GM12878 (cell line): ENCODE data around the gene MYO7B. TPM values are rescaled to one million over a fixed set of nuclear protein-coding genes. Genes with fewer than 3 reads are reported as not detected.

Source experiments
- ATAC-seq: fragments of 200-7000 bp; cut with Tn5 transposase; 3 replicates; pipeline ENCODE4 v1.9.1; 2020; ENCODE audit warnings: mild to moderate bottlenecking, moderate library complexity
- Bru-seq: library from RNA; stranded (reverse); fragments of 400-500 nt; gene quantifications from one replicate; lab custom pipeline; 2021; lab: Mats Ljungman, UMichigan
- BruChase-seq, 2 experiments: library from RNA; stranded (reverse); fragments of 400-500 nt; gene quantifications; one replicate each; lab custom pipeline; 2021; lab: Mats Ljungman, UMichigan
- BruUV-seq: library from RNA; stranded (reverse); fragments of 400-500 nt; replicated peaks from 2 replicates; lab custom pipeline; 2021; lab: Mats Ljungman, UMichigan
- CTCF ChIA-PET: fragments of 300-600 bp; sonication (Branson Sonifier 250); formaldehyde crosslinking; extraction: SDS; loops from one replicate; lab custom pipeline; 2021; ENCODE audit warnings: inconsistent platforms; lab: Yijun Ruan, JAX
- POLR2A ChIA-PET: fragments of 350-600 bp; formaldehyde crosslinking; extraction: SDS; loops from one replicate; lab custom pipeline; 2021; ENCODE audit warnings: inconsistent platforms; lab: Charles Lee
- RAD21 ChIA-PET: fragments of 300-600 bp; sonication (Branson Sonifier 250); formaldehyde crosslinking; loops from one replicate; lab custom pipeline; 2023; ENCODE audit warnings: antibody characterized with exemption; ENCODE audit not compliant: unreplicated experiment; lab: Charles Lee
- SMC1A ChIA-PET: fragments of 300-600 bp; sonication (Branson Sonifier 250); formaldehyde crosslinking; loops from one replicate; lab custom pipeline; 2023; ENCODE audit not compliant: unreplicated experiment, uncharacterized antibody; lab: Charles Lee
- DNase-seq: peaks from one replicate; pipeline ENCODE4 v3.0.0-alpha.2; 2011; ENCODE audit warnings: low read depth, low spot score
- FAIRE-seq: peaks from 3 replicates; lab custom pipeline; 2011; peaks lifted over from hg19 to GRCh38; lab: Jason Lieb, UNC
- H2AFZ ChIP-seq: 2 replicates; pipeline ENCODE4 v1.6.0; 2011; ENCODE audit warnings: low read depth, low read length, control low read depth; ENCODE audit not compliant: control insufficient read depth
- H3K27ac ChIP-seq: 2 replicates; pipeline ENCODE4 v1.5.1; 2011; ENCODE audit warnings: control low read depth; ENCODE audit not compliant: control insufficient read depth, insufficient read depth
- H3K27me3 ChIP-seq, 2 experiments: replicated peaks in 1 of 2; 2 replicates each; pipeline versions ENCODE4 v1.6.0 to v1.6.1; 2011; ENCODE audit warnings: low read length in 1 of 2; ENCODE audit not compliant: control insufficient read depth in 2 of 2, insufficient read depth in 2 of 2
- H3K36me3 ChIP-seq, 2 experiments: 2 replicates each; pipeline ENCODE4 v1.5.1; 2011; ENCODE audit warnings: low read length in 1 of 2; ENCODE audit not compliant: control insufficient read depth in 2 of 2, insufficient read depth in 2 of 2
- H3K4me1 ChIP-seq: 2 replicates; pipeline ENCODE4 v1.6.1; 2011; ENCODE audit warnings: mild to moderate bottlenecking, low read length, moderate library complexity, mixed read lengths; ENCODE audit not compliant: control insufficient read depth, insufficient read depth
- H3K4me2 ChIP-seq: 2 replicates; pipeline ENCODE4 v1.6.0; 2011; ENCODE audit warnings: control low read depth; ENCODE audit not compliant: control insufficient read depth, insufficient read depth
- H3K4me3 ChIP-seq: fragments of 200-600 bp; sonication (generic); 2 replicates; pipeline ENCODE4 v1.5.1; 2016
- H3K79me2 ChIP-seq: 2 replicates; pipeline ENCODE4 v1.6.0; 2011; ENCODE audit warnings: low read length; ENCODE audit not compliant: control insufficient read depth, insufficient read depth
- H3K9ac ChIP-seq: 2 replicates; pipeline ENCODE4 v1.8.0; 2011; ENCODE audit warnings: low read length, control low read depth, mixed read lengths; ENCODE audit not compliant: control insufficient read depth, insufficient read depth
- H3K9me3 ChIP-seq: replicated peaks from 3 replicates; pipeline ENCODE4 v1.5.1; 2011; ENCODE audit warnings: mild to moderate bottlenecking, low read length; ENCODE audit not compliant: control insufficient read depth, insufficient read depth
- H4K20me1 ChIP-seq: 2 replicates; pipeline ENCODE4 v1.6.0; 2011; ENCODE audit not compliant: control insufficient read depth, insufficient read depth
- ASH2L ChIP-seq: fragments of 300-600, 200-600 bp; sonication (generic); IDR thresholded peaks from 2 replicates; pipeline ENCODE4 v1.6.1; 2017; ENCODE audit warnings: low read depth, mild to moderate bottlenecking, borderline replicate concordance
- GATAD2B ChIP-seq: fragments of 450-650 bp; conservative IDR thresholded peaks from 2 replicates; pipeline ENCODE4 v1.6.1; 2017; ENCODE audit warnings: low read depth, mild to moderate bottlenecking, moderate library complexity
- IRF4 ChIP-seq: IDR thresholded peaks from 2 replicates; pipeline ENCODE4 v1.6.1; 2011; ENCODE audit warnings: low read depth, low read length
- KDM1A ChIP-seq: fragments of 200-600 bp; sonication (generic); IDR thresholded peaks from 2 replicates; pipeline ENCODE4 v1.6.1; 2016; ENCODE audit warnings: borderline replicate concordance
- MXI1 ChIP-seq: fragments of 150-350 bp; IDR thresholded peaks from 2 replicates; pipeline ENCODE4 v1.6.1; 2011; ENCODE audit warnings: low read depth, mild to moderate bottlenecking, inconsistent platforms, low read length, improper control_type of control experiment
- NR2C1 ChIP-seq: fragments of 450-650 bp; IDR thresholded peaks from 2 replicates; pipeline ENCODE4 v1.6.1; 2017; ENCODE audit warnings: antibody characterized with exemption, mild to moderate bottlenecking, moderate library complexity
- POLR2A ChIP-seq: IDR thresholded peaks from 2 replicates; pipeline ENCODE4 v1.6.1; 2011; ENCODE audit warnings: low read depth, mild to moderate bottlenecking, low read length
- POLR2AphosphoS2 ChIP-seq: IDR thresholded peaks from 2 replicates; pipeline ENCODE4 v1.6.1; 2011; ENCODE audit warnings: low read depth, mild to moderate bottlenecking, low read length, improper control_type of control experiment, moderate library complexity
- SREBF1 ChIP-seq: IDR thresholded peaks from 2 replicates; pipeline ENCODE4 v1.6.1; 2012; ENCODE audit warnings: mild to moderate bottlenecking, low read length
- STAT3 ChIP-seq: IDR thresholded peaks from 2 replicates; pipeline ENCODE4 v1.6.1; 2011; ENCODE audit warnings: low read depth, low read length, improper control_type of control experiment
- SUZ12 ChIP-seq: fragments of 200-600 bp; sonication (generic); IDR thresholded peaks from one replicate; pipeline ENCODE4 v1.6.1; 2018; ENCODE audit warnings: antibody characterized with exemption, mild to moderate bottlenecking; ENCODE audit not compliant: unreplicated experiment
- USF1 ChIP-seq: IDR thresholded peaks from 2 replicates; pipeline ENCODE4 v1.6.1; 2011; ENCODE audit warnings: borderline replicate concordance, low read depth, mild to moderate bottlenecking, moderate library complexity, mixed read lengths, low read length; ENCODE audit not compliant: insufficient read depth; ENCODE audit errors: extremely low read length
- WGBS: methylation state at CpG from one replicate; pipeline ENCODE4 v1.1.6; 2016; ENCODE audit warnings: low lambda C conversion rate; ENCODE audit not compliant: insufficient replicate concordance, insufficient coverage; ENCODE audit errors: missing lambda C conversion rate; 5-methylcytosine and 5-hydroxymethylcytosine counted together
- in situ Hi-C: fragments of 300-500 bp; cut with MboI; formaldehyde crosslinking; loops from 9 replicates; pipeline ENCODE4 v1.14.3; 2018; ENCODE audit warnings: mixed read lengths
- intact Hi-C: fragments of 100-400 bp; cut with micrococcal nuclease; formaldehyde crosslinking; loops from one replicate; pipeline ENCODE4 v1.14.2; 2022; ENCODE audit not compliant: unreplicated experiment
- long read RNA-seq, 2 experiments: library from polyadenylated mRNA; unstranded; transcript quantifications; one replicate each; pipeline ENCODE4 v2.0.0, GENCODE V29; 2019 to 2020
- polyA minus RNA-seq, 3 experiments: library from RNA; depleted of rRNA, polyadenylated mRNA; stranded (reverse); fragments of >200 nt; gene quantifications; 2 replicates each; pipeline ENCODE4 v1.2.3, GENCODE V29; 2011
- polyA plus RNA-seq, 11 experiments: library from polyadenylated mRNA; depleted of rRNA in 4 of 11; unstranded in 6 of 11; stranded (reverse) in 5 of 11; fragments of >200 nt; fragmentation: Nextera tagmentation in 4 of 11; fragmentation: Illumina TruSeq in 1 of 11; extraction: Ambion mirVana in 4 of 11; extraction: Trizol in 1 of 11; gene quantifications; 1 replicate in 1 of 11; 2 replicates in 10 of 11; pipeline versions ENCODE4 v1.2.1 to v1.2.3, GENCODE V29; 2011 to 2016; ENCODE audit warnings: inconsistent platforms in 2 of 11, missing spikeins in 2 of 11, low read depth in 1 of 11
- total RNA-seq, 4 experiments: library from RNA; depleted of rRNA in 3 of 4; stranded (reverse); fragments of >200 nt in 3 of 4; fragmentation: Illumina TruSeq in 1 of 4; extraction: Trizol in 1 of 4; gene quantifications; 2 replicates each; pipeline versions ENCODE4 v1.2.1 to v1.2.3, GENCODE V29; 2013 to 2021
- TF ChIP-seq, protein P1 (sequence below): fragments of 450-650 bp; IDR thresholded peaks from 2 replicates; pipeline ENCODE4 v1.6.1; 2017; ENCODE audit warnings: mild to moderate bottlenecking, moderate library complexity

Gene MYO7B
- 7.6 and 14.2 TPM in 2 replicates for total RNA-seq (2013; cell fraction: nucleolus; rRNA removed)
- total RNA-seq (2014; rRNA removed) (1.6 and 2.9 TPM in 2 replicates), total RNA-seq (2014; rRNA removed; fragmentation: Illumina TruSeq; extraction: Trizol) (1.6 and 2.2 TPM in 2 replicates), total RNA-seq (2021) (2.2 and 4.8 TPM in 2 replicates), polyA plus RNA-seq (2011; rRNA removed) (0.09 and 0.23 TPM in 2 replicates), polyA plus RNA-seq (2014; fragmentation: Illumina TruSeq; extraction: Trizol) (0.51 and 1.4 TPM in 2 replicates), polyA plus RNA-seq (2014; fragmentation: Nextera tagmentation; extraction: Ambion mirVana) (under 1 TPM; 0.08 to 0.18 TPM), polyA plus RNA-seq (2014; rRNA removed) (1.9 and 2.3 TPM in 2 replicates), polyA plus RNA-seq (2016; fragmentation: Nextera tagmentation; extraction: Ambion mirVana) (under 1 TPM; 0.67 to 0.92 TPM), polyA minus RNA-seq (2011; rRNA and poly(A)+ RNA removed) (0.07 and 0.46 TPM in 2 replicates), Bru-seq, nascent RNA (percentile 33 among the genes with signal in this experiment), BruChase-seq, experiment 1, labeled RNA remaining after a 6-hour chase (percentile 30 among the genes with signal in this experiment), BruChase-seq, experiment 2, labeled RNA remaining after a 2-hour chase (percentile 30 among the genes with signal in this experiment)
- polyA plus RNA-seq (2011; ENCODE audit: low read depth) = 0.83 TPM
- 0.18 and 0.30 TPM in 2 replicates for polyA plus RNA-seq (2011; cell fraction: cytosol; rRNA removed)
- 0.85 and 1.2 TPM in 2 replicates for polyA plus RNA-seq (2011; cell fraction: nucleus; rRNA removed)
- 1.2 and 2.3 TPM in 2 replicates for polyA plus RNA-seq (2012)
- 0.13 TPM in 1 of 2 replicates, not detected in the other for polyA minus RNA-seq (2011; cell fraction: cytosol; rRNA and poly(A)+ RNA removed)
- 0.48 TPM in 2 replicates for polyA minus RNA-seq (2011; cell fraction: nucleus; rRNA and poly(A)+ RNA removed)
- long read RNA-seq, experiment 1, partial matches to known transcripts = 1 of 1 reads
- long read RNA-seq, experiment 1, other reads (novel, unspliced or antisense) = 0 of 1 reads
- long read RNA-seq, experiment 2 = 0 reads

DNA sequence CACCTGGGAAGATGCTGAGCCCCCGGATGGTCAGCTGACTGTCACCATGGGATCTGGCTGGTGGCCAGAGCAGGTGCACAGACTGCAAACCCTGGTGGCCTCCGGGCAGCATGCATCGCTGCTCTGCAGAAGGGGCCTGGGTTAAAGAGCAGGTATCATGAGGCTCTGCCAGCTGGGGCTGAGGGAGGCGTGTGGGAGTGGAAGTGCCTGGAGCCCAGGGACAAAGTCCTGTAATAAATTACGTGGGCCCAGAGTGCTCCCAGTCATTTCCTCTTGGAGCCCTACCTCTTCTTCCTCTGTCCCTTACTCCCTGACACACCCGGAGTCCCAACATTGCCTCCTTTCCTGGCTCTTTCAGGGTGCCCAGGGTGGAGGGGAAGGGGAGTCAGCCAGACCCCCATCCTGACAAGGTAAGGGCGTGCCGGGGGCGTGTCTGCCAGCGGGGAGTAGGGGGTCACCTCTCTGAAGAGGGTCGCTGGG, at the start of gene MYO7B:
MYO7B (plus strand) TSS at position 262 of the 480 bp plus-strand sequence. CDS start 24,040 bp downstream, outside the sequence.
- intact Hi-C loops (no loop called here), in situ Hi-C loops (no loop called here)
- ChIA-PET RAD21 (no interaction called here), CTCF (no interaction called here), SMC1A (no interaction called here), POLR2A (interaction anchor here (0.5 kb wide), 1 partner anchor 217 kb away, joined by 3 read pairs; no protein-coding TSS in a partner anchor)
- Histone ChIP-seq H3K79me2 (no peaks in the 10 kb centered on the region), H2AFZ (no peak within 1 kb of the TSS), H3K9me3 (no peaks in the 10 kb centered on the region), H4K20me1 (no peaks in the 10 kb centered on the region), H3K9ac (no peak within 1 kb of the TSS), H3K4me3 (no peak within 1 kb of the TSS), H3K27me3 (no peaks in the 10 kb centered on the region), H3K4me2 (no peak within 1 kb of the TSS), H3K36me3 (no peaks in the 10 kb centered on the region), H3K4me1 (no peaks in the 10 kb centered on the region), H3K27ac (no peak within 1 kb of the TSS)
- 28% methylated on average over 11 of the region's 11 CpGs for WGBS
- no TSS peak for BruUV-seq
- no peak for DNase-seq
- ATAC-seq = no peak
- no peak for FAIRE-seq
- TF ChIP-seq USF1 = no peak
- no peak for TF ChIP-seq POLR2AphosphoS2
- TF ChIP-seq STAT3 = no peak
- TF ChIP-seq NR2C1 = no peak
- no peak for TF ChIP-seq KDM1A
- TF ChIP-seq ASH2L = no peak
- no peak for TF ChIP-seq SREBF1
- TF ChIP-seq, protein P1, sequence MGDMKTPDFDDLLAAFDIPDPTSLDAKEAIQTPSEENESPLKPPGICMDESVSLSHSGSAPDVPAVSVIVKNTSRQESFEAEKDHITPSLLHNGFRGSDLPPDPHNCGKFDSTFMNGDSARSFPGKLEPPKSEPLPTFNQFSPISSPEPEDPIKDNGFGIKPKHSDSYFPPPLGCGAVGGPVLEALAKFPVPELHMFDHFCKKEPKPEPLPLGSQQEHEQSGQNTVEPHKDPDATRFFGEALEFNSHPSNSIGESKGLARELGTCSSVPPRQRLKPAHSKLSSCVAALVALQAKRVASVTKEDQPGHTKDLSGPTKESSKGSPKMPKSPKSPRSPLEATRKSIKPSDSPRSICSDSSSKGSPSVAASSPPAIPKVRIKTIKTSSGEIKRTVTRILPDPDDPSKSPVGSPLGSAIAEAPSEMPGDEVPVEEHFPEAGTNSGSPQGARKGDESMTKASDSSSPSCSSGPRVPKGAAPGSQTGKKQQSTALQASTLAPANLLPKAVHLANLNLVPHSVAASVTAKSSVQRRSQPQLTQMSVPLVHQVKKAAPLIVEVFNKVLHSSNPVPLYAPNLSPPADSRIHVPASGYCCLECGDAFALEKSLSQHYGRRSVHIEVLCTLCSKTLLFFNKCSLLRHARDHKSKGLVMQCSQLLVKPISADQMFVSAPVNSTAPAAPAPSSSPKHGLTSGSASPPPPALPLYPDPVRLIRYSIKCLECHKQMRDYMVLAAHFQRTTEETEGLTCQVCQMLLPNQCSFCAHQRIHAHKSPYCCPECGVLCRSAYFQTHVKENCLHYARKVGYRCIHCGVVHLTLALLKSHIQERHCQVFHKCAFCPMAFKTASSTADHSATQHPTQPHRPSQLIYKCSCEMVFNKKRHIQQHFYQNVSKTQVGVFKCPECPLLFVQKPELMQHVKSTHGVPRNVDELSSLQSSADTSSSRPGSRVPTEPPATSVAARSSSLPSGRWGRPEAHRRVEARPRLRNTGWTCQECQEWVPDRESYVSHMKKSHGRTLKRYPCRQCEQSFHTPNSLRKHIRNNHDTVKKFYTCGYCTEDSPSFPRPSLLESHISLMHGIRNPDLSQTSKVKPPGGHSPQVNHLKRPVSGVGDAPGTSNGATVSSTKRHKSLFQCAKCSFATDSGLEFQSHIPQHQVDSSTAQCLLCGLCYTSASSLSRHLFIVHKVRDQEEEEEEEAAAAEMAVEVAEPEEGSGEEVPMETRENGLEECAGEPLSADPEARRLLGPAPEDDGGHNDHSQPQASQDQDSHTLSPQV = no peak
- TF ChIP-seq SUZ12 = no peak
- no peak for TF ChIP-seq MXI1
- no peak for TF ChIP-seq POLR2A
- TF ChIP-seq IRF4 = no peak
- TF ChIP-seq GATAD2B = no peak
- TF ChIP-seq, all 136 proteins: peak for 0
